B cell (primary cell): ENCODE data around the gene HDAC1.

Experiments
- EZH2 ChIP-seq: IDR thresholded peaks from 2 replicates; pipeline ENCODE4 v1.6.1; 2012; ENCODE audit warnings: borderline replicate concordance, low read depth, mild to moderate bottlenecking, moderate library complexity, low read length; ENCODE audit not compliant: insufficient read depth, poor library complexity, severe bottlenecking
- TF ChIP-seq, protein P1 (sequence below): fragments of 200-600 bp; IDR thresholded peaks from one replicate; pipeline ENCODE4 v1.8.0; 2022; ENCODE audit warnings: antibody characterized with exemption, mild to moderate bottlenecking

DNA sequence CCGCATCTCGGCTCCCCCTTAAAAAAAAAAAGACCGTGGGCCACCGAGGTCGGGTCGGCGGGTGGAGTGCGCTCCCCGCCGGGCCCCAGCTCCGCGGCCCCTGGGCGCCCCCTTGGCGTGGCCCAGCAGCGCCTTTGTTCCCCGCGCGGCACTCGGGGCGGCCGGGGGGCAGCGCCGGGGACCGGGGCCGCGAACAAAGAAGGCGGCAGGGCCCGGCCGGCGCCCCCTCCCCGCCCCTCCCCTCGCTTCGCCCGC lies 43.6 kb downstream of the HDAC1 start:
- TF ChIP-seq, protein P1, sequence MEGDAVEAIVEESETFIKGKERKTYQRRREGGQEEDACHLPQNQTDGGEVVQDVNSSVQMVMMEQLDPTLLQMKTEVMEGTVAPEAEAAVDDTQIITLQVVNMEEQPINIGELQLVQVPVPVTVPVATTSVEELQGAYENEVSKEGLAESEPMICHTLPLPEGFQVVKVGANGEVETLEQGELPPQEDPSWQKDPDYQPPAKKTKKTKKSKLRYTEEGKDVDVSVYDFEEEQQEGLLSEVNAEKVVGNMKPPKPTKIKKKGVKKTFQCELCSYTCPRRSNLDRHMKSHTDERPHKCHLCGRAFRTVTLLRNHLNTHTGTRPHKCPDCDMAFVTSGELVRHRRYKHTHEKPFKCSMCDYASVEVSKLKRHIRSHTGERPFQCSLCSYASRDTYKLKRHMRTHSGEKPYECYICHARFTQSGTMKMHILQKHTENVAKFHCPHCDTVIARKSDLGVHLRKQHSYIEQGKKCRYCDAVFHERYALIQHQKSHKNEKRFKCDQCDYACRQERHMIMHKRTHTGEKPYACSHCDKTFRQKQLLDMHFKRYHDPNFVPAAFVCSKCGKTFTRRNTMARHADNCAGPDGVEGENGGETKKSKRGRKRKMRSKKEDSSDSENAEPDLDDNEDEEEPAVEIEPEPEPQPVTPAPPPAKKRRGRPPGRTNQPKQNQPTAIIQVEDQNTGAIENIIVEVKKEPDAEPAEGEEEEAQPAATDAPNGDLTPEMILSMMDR: no peak
- no peak for TF ChIP-seq EZH2
